ENCODE results near the gene RENBP.

The RENBP gene

GRCh38 chrX:153911798-153912197, 32.6 kb downstream of the RENBP start:
- DNase-seq: no peak

GRCh38 chrX:153910446-153910845, 34.0 kb downstream of the RENBP start:
- DNase-seq: no peak

GRCh38 chrX:153909980-153910360, 34.5 kb downstream of the RENBP start:
- DNase-seq: no peak

- no peak for DNase-seq
Measured at GRCh38 chrX:153909024-153909979, 35.1 kb downstream of the RENBP start.

GRCh38 chrX:153908219-153908860, 36.1 kb downstream of the RENBP start:
- DNase-seq: no peak

- DNase-seq: no peak
Measured at GRCh38 chrX:153907456-153907855, 37.0 kb downstream of the RENBP start.

- DNase-seq: no peak
Measured at GRCh38 chrX:153906126-153906917, 38.1 kb downstream of the RENBP start.

- no peak for DNase-seq
Measured at GRCh38 chrX:153905481-153906095, 38.9 kb downstream of the RENBP start.

GRCh38 chrX:153903991-153904957, 40.2 kb downstream of the RENBP start, which contains the start of gene AVPR2:
AVPR2 (plus strand) TSS chrX:153904673; CDS start chrX:153905146, 473 bp downstream.
- DNase-seq: no peak

- no peak for DNase-seq
Measured at GRCh38 chrX:153903238-153903980, 41.0 kb downstream of the RENBP start.

GRCh38 chrX:153902385-153902784, 42.1 kb downstream of the RENBP start:
- DNase-seq: no peak

GRCh38 chrX:153901753-153902140, 42.7 kb downstream of the RENBP start:
- no peak for DNase-seq

GRCh38 chrX:153900831-153901752, 43.4 kb downstream of the RENBP start:
- peak; percentile 85 for DNase-seq

GRCh38 chrX:153897899-153898298, 46.5 kb downstream of the RENBP start:
- DNase-seq: no peak

GRCh38 chrX:153889123-153889522, 55.3 kb downstream of the RENBP start:
- no peak for DNase-seq

- DNase-seq: no peak
Measured at GRCh38 chrX:153888344-153888743, 56.1 kb downstream of the RENBP start.

GRCh38 chrX:153887385-153887784, 57.1 kb downstream of the RENBP start:
- no peak for DNase-seq

- no peak for DNase-seq
Measured at GRCh38 chrX:153886915-153887314, 57.5 kb downstream of the RENBP start.

All from fibroblast of skin of right biceps (primary cell).